H1 (cell line): ENCODE results near the gene RIN3.

Experiments used
- CBX8 ChIP-seq: fragments of 300-800, 300-1000 bp; sonication (generic); IDR thresholded peaks from 2 replicates; pipeline ENCODE4 v1.7.1; 2016; ENCODE audit warnings: low read depth, low read length, borderline replicate concordance
- CTCF ChIP-seq, 3 experiments: IDR thresholded peaks; 1 replicate in 2 of 3; 2 replicates in 1 of 3; pipeline versions ENCODE4 v1.5.1 to v1.6.1; 2011; ENCODE audit warnings: low read length in 3 of 3, mild to moderate bottlenecking in 3 of 3, inconsistent platforms in 2 of 3, low read depth in 1 of 3, moderate library complexity in 1 of 3; ENCODE audit not compliant: insufficient read depth in 1 of 3; ENCODE audit errors: control extremely low read depth in 1 of 3
- EZH2 ChIP-seq: fragments of 200-600 bp; sonication (generic); IDR thresholded peaks from 2 replicates; pipeline ENCODE4 v1.7.1; 2012; ENCODE audit warnings: low read depth, mild to moderate bottlenecking, moderate library complexity, low read length, inconsistent platforms; ENCODE audit not compliant: severe bottlenecking
- MAX ChIP-seq: IDR thresholded peaks from 2 replicates; pipeline ENCODE4 v1.6.1; 2012; ENCODE audit warnings: inconsistent platforms
- POLR2A ChIP-seq, 2 experiments: IDR thresholded peaks; 1 replicate in 1 of 2; 2 replicates in 1 of 2; pipeline ENCODE4 v1.6.1; 2011; ENCODE audit warnings: low read depth in 2 of 2, low read length in 2 of 2, mild to moderate bottlenecking in 2 of 2; ENCODE audit errors: control extremely low read depth in 1 of 2
- POLR2AphosphoS5 ChIP-seq: IDR thresholded peaks from 2 replicates; pipeline ENCODE4 v1.6.1; 2011; ENCODE audit warnings: low read depth, low read length
- POU5F1 ChIP-seq: IDR thresholded peaks from 2 replicates; pipeline ENCODE4 v1.6.1; 2011; ENCODE audit warnings: low read depth, mild to moderate bottlenecking, low read length, moderate library complexity
- TEAD4 ChIP-seq: IDR thresholded peaks from 2 replicates; pipeline ENCODE4 v1.6.1; 2012; ENCODE audit warnings: low read depth, low read length, inconsistent platforms, mixed read lengths

- TF ChIP-seq CTCF (IDR thresholded peaks at IDR 0.05; ENCODE audit: control extremely low read depth in 1 of 3, insufficient read depth in 1 of 3, low read depth in 1 of 3, low read length in 3 of 3) (no peak), EZH2 (no peak), POU5F1 (no peak), TEAD4 (no peak), POLR2A (IDR thresholded peaks at IDR 0.05; ENCODE audit: control extremely low read depth in 1 of 2, low read depth in 2 of 2, low read length in 2 of 2) (no peak), MAX (no peak), CBX8 (no peak), POLR2AphosphoS5 (no peak)
Observed at GRCh38 chr14:92624764-92625163, 111.2 kb downstream of the RIN3 start.
